Panc1 (cell line): ENCODE results near the gene EYS. TPM values are rescaled to one million over a fixed set of nuclear protein-coding genes. Genes with fewer than 3 reads are reported as not detected.

Source experiments
- ATAC-seq: fragments of 200-7000 bp; cut with Tn5 transposase; 2 replicates; pipeline ENCODE4 v1.9.1; 2020; ENCODE audit warnings: mild to moderate bottlenecking, moderate library complexity
- BruUV-seq: library from RNA; stranded (reverse); fragments of 400-500 nt; replicated peaks from 2 replicates; lab custom pipeline; 2021; lab: Mats Ljungman, UMichigan
- CTCF ChIA-PET: fragments of 300-600 bp; sonication (Branson Sonifier 250); formaldehyde crosslinking; loops from one replicate; lab custom pipeline; 2022; ENCODE audit warnings: antibody characterized with exemption; lab: Charles Lee
- POLR2A ChIA-PET: fragments of 300-600 bp; sonication (Branson Sonifier 250); formaldehyde crosslinking; loops from one replicate; lab custom pipeline; 2022; ENCODE audit warnings: antibody characterized with exemption; lab: Charles Lee
- DNase-seq: peaks from one replicate; pipeline ENCODE4 v3.0.0-alpha.2; 2010; ENCODE audit warnings: low read depth, low spot score
- H3K27ac ChIP-seq: 2 replicates; pipeline ENCODE4 v1.5.1; 2011; ENCODE audit warnings: mild to moderate bottlenecking, low read length, inconsistent platforms
- H3K27me3 ChIP-seq: fragments of 200-500 bp; sonication (Bioruptor generic); 2 replicates; pipeline ENCODE4 v1.6.0; 2014; ENCODE audit warnings: low read length, inconsistent platforms; ENCODE audit not compliant: control insufficient read depth, insufficient read depth
- H3K36me3 ChIP-seq: fragments of 200-500 bp; sonication (Bioruptor generic); 2 replicates; pipeline ENCODE4 v1.5.1; 2014; ENCODE audit warnings: inconsistent platforms, mild to moderate bottlenecking, low read length, moderate library complexity; ENCODE audit not compliant: control insufficient read depth, insufficient read depth
- H3K4me1 ChIP-seq: 2 replicates; pipeline ENCODE4 v1.5.1; 2011; ENCODE audit warnings: inconsistent platforms, mild to moderate bottlenecking, low read length, moderate library complexity; ENCODE audit not compliant: control insufficient read depth, insufficient read depth
- H3K4me3 ChIP-seq, 2 experiments: 2 replicates each; pipeline ENCODE4 v1.5.1; 2011 to 2012; ENCODE audit warnings: low read depth in 2 of 2, low read length in 2 of 2, mild to moderate bottlenecking in 2 of 2, inconsistent platforms in 1 of 2, moderate library complexity in 1 of 2
- H3K9me3 ChIP-seq: fragments of 200-500 bp; sonication (Bioruptor generic); 2 replicates; pipeline ENCODE4 v1.5.1; 2014; ENCODE audit warnings: low read depth, mild to moderate bottlenecking, inconsistent platforms, low read length, moderate library complexity; ENCODE audit not compliant: control insufficient read depth, insufficient read depth
- POLR2AphosphoS5 ChIP-seq: IDR thresholded peaks from 2 replicates; pipeline ENCODE4 v1.6.1; 2012; ENCODE audit warnings: mild to moderate bottlenecking, low read depth, low read length, moderate library complexity
- SIN3A ChIP-seq: IDR thresholded peaks from 2 replicates; pipeline ENCODE4 v1.6.1; 2012; ENCODE audit warnings: low read depth, mild to moderate bottlenecking, low read length, moderate library complexity, borderline replicate concordance; ENCODE audit not compliant: insufficient read depth
- TCF7L2 ChIP-seq: IDR thresholded peaks from 2 replicates; pipeline ENCODE4 v1.6.1; 2011; ENCODE audit warnings: mild to moderate bottlenecking, low read depth, low read length, inconsistent platforms
- in situ Hi-C: cut with HindIII; loops from 2 replicates; pipeline ENCODE4 v1.10.0; 2016; ENCODE audit warnings: low sequenced_read_pairs, low pct_unique_long_range_greater_than_20kb
- intact Hi-C: fragments of 100-400 bp; cut with micrococcal nuclease; formaldehyde crosslinking; loops from one replicate; pipeline ENCODE4 v1.10.0; 2022; ENCODE audit not compliant: unreplicated experiment
- total RNA-seq: library from RNA; stranded (reverse); gene quantifications from one replicate; pipeline ENCODE4 v1.2.1, GENCODE V29; 2021; ENCODE audit not compliant: unreplicated experiment
- TF ChIP-seq, protein P1 (sequence below), 2 experiments: IDR thresholded peaks; 2 replicates each; pipeline ENCODE4 v1.6.1; 2011 to 2012; ENCODE audit warnings: low read depth in 2 of 2, control low read depth in 1 of 2, low read length in 1 of 2, mild to moderate bottlenecking in 1 of 2, moderate library complexity in 1 of 2; ENCODE audit not compliant: insufficient read depth in 1 of 2
- TF ChIP-seq, protein P2 (sequence below): fragments of 450-650 bp; IDR thresholded peaks from 2 replicates; pipeline ENCODE4 v1.5.1; 2017; ENCODE audit warnings: mild to moderate bottlenecking

Gene EYS
- total RNA-seq, 1 experiment from 2014 or later = not detected

DNA sequence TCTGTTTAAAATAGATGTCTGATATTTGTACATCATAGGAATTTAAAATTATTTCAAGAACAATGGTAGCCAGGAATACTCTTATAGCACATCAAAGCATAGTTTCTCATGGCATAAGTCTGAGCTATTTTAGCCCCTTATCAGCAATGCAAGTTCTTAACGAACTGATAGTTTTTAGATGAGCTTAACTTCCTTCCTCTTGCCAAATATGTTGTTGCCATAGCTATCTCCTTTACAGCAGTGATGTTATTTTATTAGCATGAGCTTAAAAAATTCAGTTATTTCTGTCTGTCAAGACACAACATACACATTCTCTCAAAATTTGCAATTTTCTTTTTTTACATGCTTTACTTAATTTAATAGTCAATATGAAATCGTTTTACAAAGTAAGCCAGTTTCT lies 1204.2 kb downstream of the EYS start:
- Histone ChIP-seq H3K36me3 (no peaks in the 10 kb centered on the region), H3K27ac (no peak overlapping the region), H3K27me3 (no peaks in the 10 kb centered on the region), H3K4me3 (no peak overlapping the region), H3K9me3 (no peaks in the 10 kb centered on the region), H3K4me1 (no peaks in the 10 kb centered on the region)
- intact Hi-C loops (no loop called here), in situ Hi-C loops (no loop called here)
- TF ChIP-seq SIN3A (no peak), TCF7L2 (no peak), POLR2AphosphoS5 (no peak)
- TF ChIP-seq, protein P1, sequence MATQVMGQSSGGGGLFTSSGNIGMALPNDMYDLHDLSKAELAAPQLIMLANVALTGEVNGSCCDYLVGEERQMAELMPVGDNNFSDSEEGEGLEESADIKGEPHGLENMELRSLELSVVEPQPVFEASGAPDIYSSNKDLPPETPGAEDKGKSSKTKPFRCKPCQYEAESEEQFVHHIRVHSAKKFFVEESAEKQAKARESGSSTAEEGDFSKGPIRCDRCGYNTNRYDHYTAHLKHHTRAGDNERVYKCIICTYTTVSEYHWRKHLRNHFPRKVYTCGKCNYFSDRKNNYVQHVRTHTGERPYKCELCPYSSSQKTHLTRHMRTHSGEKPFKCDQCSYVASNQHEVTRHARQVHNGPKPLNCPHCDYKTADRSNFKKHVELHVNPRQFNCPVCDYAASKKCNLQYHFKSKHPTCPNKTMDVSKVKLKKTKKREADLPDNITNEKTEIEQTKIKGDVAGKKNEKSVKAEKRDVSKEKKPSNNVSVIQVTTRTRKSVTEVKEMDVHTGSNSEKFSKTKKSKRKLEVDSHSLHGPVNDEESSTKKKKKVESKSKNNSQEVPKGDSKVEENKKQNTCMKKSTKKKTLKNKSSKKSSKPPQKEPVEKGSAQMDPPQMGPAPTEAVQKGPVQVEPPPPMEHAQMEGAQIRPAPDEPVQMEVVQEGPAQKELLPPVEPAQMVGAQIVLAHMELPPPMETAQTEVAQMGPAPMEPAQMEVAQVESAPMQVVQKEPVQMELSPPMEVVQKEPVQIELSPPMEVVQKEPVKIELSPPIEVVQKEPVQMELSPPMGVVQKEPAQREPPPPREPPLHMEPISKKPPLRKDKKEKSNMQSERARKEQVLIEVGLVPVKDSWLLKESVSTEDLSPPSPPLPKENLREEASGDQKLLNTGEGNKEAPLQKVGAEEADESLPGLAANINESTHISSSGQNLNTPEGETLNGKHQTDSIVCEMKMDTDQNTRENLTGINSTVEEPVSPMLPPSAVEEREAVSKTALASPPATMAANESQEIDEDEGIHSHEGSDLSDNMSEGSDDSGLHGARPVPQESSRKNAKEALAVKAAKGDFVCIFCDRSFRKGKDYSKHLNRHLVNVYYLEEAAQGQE (IDR thresholded peaks at IDR 0.05; ENCODE audit: insufficient read depth in 1 of 2, low read depth in 2 of 2, low read length in 1 of 2) = no peak
- TF ChIP-seq, protein P2, sequence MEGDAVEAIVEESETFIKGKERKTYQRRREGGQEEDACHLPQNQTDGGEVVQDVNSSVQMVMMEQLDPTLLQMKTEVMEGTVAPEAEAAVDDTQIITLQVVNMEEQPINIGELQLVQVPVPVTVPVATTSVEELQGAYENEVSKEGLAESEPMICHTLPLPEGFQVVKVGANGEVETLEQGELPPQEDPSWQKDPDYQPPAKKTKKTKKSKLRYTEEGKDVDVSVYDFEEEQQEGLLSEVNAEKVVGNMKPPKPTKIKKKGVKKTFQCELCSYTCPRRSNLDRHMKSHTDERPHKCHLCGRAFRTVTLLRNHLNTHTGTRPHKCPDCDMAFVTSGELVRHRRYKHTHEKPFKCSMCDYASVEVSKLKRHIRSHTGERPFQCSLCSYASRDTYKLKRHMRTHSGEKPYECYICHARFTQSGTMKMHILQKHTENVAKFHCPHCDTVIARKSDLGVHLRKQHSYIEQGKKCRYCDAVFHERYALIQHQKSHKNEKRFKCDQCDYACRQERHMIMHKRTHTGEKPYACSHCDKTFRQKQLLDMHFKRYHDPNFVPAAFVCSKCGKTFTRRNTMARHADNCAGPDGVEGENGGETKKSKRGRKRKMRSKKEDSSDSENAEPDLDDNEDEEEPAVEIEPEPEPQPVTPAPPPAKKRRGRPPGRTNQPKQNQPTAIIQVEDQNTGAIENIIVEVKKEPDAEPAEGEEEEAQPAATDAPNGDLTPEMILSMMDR = no peak
- DNase-seq = no peak
- ChIA-PET POLR2A (no interaction called here), CTCF (no interaction called here)
- no peak for ATAC-seq
- no TSS peak for BruUV-seq

DNA sequence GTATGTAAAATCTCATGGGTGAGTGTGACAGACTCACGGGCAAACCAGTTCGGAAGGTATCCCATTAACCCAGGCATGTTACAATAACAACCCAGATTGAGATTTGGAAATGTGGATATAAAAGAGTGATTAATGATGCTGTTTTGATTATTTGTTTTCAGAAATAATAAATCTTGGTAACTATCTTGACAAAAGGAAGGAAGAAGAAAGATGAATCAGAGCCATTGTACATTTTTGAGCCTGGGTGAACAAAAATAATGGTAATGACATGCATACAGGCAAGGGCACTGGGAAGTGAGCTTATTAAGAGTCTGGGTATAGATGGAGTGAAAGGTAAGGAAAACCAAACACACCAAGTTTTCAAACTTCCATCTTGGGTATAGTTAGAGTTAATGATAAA lies 1209.4 kb downstream of the EYS start:
- ChIA-PET CTCF (no interaction called here), POLR2A (no interaction called here)
- Histone ChIP-seq H3K27ac (no peak overlapping the region), H3K4me1 (no peaks in the 10 kb centered on the region), H3K27me3 (no peaks in the 10 kb centered on the region), H3K4me3 (no peak overlapping the region), H3K9me3 (no peaks in the 10 kb centered on the region), H3K36me3 (no peaks in the 10 kb centered on the region)
- ATAC-seq = no peak
- BruUV-seq = no TSS peak
- intact Hi-C loops (no loop called here), in situ Hi-C loops (no loop called here)
- DNase-seq = no peak
- TF ChIP-seq SIN3A = no peak
- no peak for TF ChIP-seq POLR2AphosphoS5
- no peak for TF ChIP-seq TCF7L2
- TF ChIP-seq, protein P2 = no peak
- TF ChIP-seq, protein P1 (IDR thresholded peaks at IDR 0.05; ENCODE audit: insufficient read depth in 1 of 2, low read depth in 2 of 2, low read length in 1 of 2) = no peak
